K562 (cell line): ENCODE results near the gene TTLL8.

ENCODE experiments used
- POLR2G ChIP-seq: fragments of 200-400 bp; formaldehyde crosslinking; IDR thresholded peaks from 2 replicates; pipeline ENCODE4 v1.6.1; 2017; ENCODE audit warnings: low read depth, mild to moderate bottlenecking, antibody characterized with exemption, low read length, moderate library complexity
- ZBTB26 ChIP-seq: fragments of 450-650 bp; formaldehyde crosslinking; IDR thresholded peaks from 2 replicates; pipeline ENCODE4 v1.4.0; 2022; ENCODE audit warnings: missing genetic modification characterization

GRCh38 chr22:50020606-50021005 is 37.5 kb downstream of the TTLL8 start:
- TF ChIP-seq ZBTB26 (CRISPR knock-in tag) (no peak), POLR2G (no peak)
